ENCODE measurements around the gene KRT6C. TPM values are rescaled to one million over a fixed set of nuclear protein-coding genes. Genes with fewer than 3 reads are reported as not detected.
"Not testable (repeated sequence)": the region's sequence is repeated elsewhere in the genome, so short reads cannot be mapped to it uniquely, and the experiment has no call there.

Gene KRT6C
- total and polyA plus RNA-seq, 11 donors: not detected

DNA sequence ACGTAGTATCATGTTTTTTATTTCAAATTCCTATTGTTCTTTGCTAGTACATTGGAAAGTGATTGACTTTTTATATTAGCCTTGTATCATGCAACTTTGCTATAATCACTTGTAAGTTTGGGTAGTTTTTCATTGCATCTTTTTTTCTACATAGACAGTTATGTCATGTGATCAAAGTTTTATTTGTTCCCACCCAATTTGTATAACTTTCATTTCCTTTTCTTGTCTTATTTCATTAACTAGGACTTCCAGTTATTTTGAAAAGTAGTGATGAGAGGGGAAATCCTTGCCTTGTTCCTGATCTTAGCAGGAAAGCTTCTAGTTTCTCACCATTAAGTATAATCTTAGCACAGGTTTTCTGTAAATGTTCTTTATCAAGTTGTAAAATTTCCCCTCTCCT lies 29.3 kb upstream of the KRT6C start:
- Histone ChIP-seq H3K4me3 (no peak overlapping the region), H3K27me3 (peaks cover 0 to 20% (median 0%) of the 10 kb centered on the region in 9 donors), H3K27ac (no peak overlapping the region), H3K4me1 (peaks cover 0 to 3% (median 0%) of the 10 kb centered on the region in 12 donors), H3K9me3 (peaks cover 0 to 8% (median 0%) of the 10 kb centered on the region in 12 donors), H3K36me3 (no peaks in the 10 kb centered on the region)
- ATAC-seq: no peak
- intact Hi-C loops (cut with DNase I): loop anchor here in 4 of 10 donors (10.0 kb wide), 2 partner anchors 118 to 348 kb away; partner anchors contain the start of gene KRT84 (in 1 of the 4)
- WGBS, 4 donors: 83 to 91% (median 86%) methylated on average over 1 of the region's 1 CpG
- TF ChIP-seq, protein P1, sequence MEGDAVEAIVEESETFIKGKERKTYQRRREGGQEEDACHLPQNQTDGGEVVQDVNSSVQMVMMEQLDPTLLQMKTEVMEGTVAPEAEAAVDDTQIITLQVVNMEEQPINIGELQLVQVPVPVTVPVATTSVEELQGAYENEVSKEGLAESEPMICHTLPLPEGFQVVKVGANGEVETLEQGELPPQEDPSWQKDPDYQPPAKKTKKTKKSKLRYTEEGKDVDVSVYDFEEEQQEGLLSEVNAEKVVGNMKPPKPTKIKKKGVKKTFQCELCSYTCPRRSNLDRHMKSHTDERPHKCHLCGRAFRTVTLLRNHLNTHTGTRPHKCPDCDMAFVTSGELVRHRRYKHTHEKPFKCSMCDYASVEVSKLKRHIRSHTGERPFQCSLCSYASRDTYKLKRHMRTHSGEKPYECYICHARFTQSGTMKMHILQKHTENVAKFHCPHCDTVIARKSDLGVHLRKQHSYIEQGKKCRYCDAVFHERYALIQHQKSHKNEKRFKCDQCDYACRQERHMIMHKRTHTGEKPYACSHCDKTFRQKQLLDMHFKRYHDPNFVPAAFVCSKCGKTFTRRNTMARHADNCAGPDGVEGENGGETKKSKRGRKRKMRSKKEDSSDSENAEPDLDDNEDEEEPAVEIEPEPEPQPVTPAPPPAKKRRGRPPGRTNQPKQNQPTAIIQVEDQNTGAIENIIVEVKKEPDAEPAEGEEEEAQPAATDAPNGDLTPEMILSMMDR (IDR thresholded peaks at IDR 0.05): no peak
- TF ChIP-seq POLR2A (IDR thresholded peaks at IDR 0.05): no peak
- no peak for DNase-seq

DNA sequence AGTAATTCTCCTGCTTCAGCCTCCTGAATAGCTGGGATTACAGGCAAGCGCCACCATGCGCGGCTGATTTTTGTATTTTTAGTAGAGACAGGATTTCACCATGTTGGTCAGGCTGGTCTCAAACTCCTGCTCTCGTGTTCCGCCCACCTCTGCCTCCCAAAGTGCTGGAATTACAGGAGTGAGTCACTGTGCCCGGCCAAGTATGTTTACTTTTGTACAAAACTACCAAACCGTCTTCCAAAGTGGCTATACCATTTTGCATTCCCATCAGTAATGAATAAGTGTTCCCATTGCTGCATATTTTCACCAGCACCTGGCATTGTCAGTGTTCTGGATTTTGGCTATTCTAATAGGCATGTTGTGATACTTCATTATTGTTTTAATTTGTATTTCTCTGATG lies 27.9 kb upstream of the KRT6C start:
- no peak for ATAC-seq
- no peak overlapping the region for H3K4me3 ChIP-seq
- H3K36me3 ChIP-seq: no peaks in the 10 kb centered on the region
- DNase-seq: no peak
- H3K4me1 ChIP-seq: peaks cover 0 to 1% (median 0%) of the 10 kb centered on the region in 12 donors
- peaks cover 0 to 8% (median 0%) of the 10 kb centered on the region in 12 donors for H3K9me3 ChIP-seq
- no peak for TF ChIP-seq POLR2A (IDR thresholded peaks at IDR 0.05)
- TF ChIP-seq, protein P1 (IDR thresholded peaks at IDR 0.05): no peak
- 83 to 91% (median 90%) methylated on average over 7 of the region's 7 CpGs for WGBS, 4 donors
- H3K27ac ChIP-seq: no peak overlapping the region
- H3K27me3 ChIP-seq: peaks cover 0 to 19% (median 0%) of the 10 kb centered on the region in 9 donors
- intact Hi-C loops (cut with DNase I): loop anchor here in 4 of 10 donors (10.0 kb wide), 2 partner anchors 117 to 347 kb away; partner anchors contain the start of gene KRT84 (in 1 of the 4)

DNA sequence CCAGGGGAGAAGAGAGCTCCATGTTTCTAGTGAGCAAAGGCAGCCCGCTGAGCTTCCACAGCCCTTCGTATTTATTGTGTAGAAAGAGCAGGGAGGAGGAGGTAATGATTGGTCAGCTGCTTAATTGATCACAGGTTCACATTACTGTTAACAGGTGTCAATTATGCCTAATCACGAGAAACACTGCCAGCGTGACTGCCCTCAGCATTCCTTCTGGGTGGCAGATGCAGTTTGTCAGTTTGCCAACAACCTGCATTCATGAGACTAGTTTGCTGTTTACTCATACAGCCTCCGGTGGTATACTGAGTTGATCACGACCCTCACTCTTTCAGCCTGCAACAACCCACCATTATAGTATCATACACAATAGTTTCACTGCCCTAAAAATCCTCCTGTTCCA lies 27.0 kb upstream of the KRT6C start:
- not testable (repeated sequence) for H3K27ac ChIP-seq, H3K9me3 ChIP-seq, H3K36me3 ChIP-seq, H3K4me3 ChIP-seq, ATAC-seq, DNase-seq
- 79 to 85% (median 82%) methylated on average over 6 of the region's 6 CpGs for WGBS, 4 donors
- Histone ChIP-seq H3K27me3 (peaks cover 0 to 16% (median 0%) of the 10 kb centered on the region in 9 donors), H3K4me1 (peaks cover 0 to 10% (median under 1%) of the 10 kb centered on the region in 12 donors)
- intact Hi-C loops (cut with DNase I): loop anchor here in 4 of 10 donors (10.0 kb wide), 2 partner anchors 116 to 346 kb away; partner anchors contain the start of gene KRT84 (in 1 of the 4)

DNA sequence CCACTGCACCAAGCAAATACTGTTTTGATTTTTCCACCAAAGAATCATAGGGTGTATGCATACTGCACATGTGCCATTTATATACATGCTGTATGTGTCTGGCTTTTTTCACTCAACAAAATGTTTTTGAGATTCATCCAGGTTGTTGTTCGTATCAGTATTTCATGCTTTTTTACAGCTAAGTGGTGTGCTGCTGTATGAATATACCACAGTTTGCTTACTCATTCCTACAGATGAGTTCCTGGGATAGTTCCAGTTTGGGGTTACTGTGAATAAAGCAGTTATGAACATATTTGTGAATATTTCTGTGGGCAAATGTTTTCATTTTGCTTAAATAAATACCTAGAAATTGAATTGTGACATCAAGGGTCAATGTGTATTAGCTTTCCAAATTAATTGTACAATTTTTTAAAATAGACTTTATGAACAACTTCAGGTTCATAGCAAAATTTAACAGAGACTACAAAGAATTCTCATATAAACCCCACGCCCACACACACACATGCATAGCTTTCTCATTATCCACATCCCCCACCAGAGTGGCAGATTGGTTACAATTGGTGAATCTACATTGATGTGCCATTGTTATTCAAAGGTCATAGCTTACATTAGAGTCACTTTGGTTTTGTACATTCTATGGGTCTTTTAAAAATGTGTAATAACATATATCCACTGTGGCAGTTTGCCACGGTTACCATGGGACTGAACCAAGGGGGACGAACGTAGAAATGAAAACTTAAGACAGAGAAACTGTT lies 26.4 kb upstream of the KRT6C start:
- Histone ChIP-seq H3K27ac (no peak overlapping the region), H3K27me3 (peaks cover 0 to 11% (median 0%) of the 10 kb centered on the region in 9 donors), H3K9me3 (peaks cover 0 to 8% (median 0%) of the 10 kb centered on the region in 12 donors), H3K4me1 (peaks cover 0 to 16% (median 1%) of the 10 kb centered on the region in 12 donors), H3K36me3 (no peaks in the 10 kb centered on the region), H3K4me3 (no peak overlapping the region)
- intact Hi-C loops (cut with DNase I): loop anchor here in 5 of 10 donors (10.0 kb wide), 3 partner anchors 85 to 345 kb away; partner anchors contain the start of gene KRT84 (in 1 of the 5)
- TF ChIP-seq, protein P1 (IDR thresholded peaks at IDR 0.05): no peak
- TF ChIP-seq POLR2A (IDR thresholded peaks at IDR 0.05): no peak
- WGBS, 4 donors: 81 to 87% (median 86%) methylated on average over 5 of the region's 5 CpGs
- no peak for DNase-seq
- ATAC-seq: no peak

Measured in heart left ventricle (tissue), 16 donors.